Thoracic aorta (tissue), 2 donors: ENCODE data around the gene MGAT1. TPM values are rescaled to one million over a fixed set of nuclear protein-coding genes. Genes with fewer than 3 reads are reported as not detected.
"Not testable (repeated sequence)": the region's sequence is repeated elsewhere in the genome, so short reads cannot be mapped to it uniquely, and the experiment has no call there.

ENCODE experiments used
- ATAC-seq: fragments of 150-250 bp; one replicate; pipeline ENCODE4 v1.8.0; 2017; ENCODE audit warnings: low read depth; ENCODE audit not compliant: insufficient number of reproducible peaks, low FRiP score
- DNase-seq: peaks from one replicate; pipeline ENCODE4 v3.0.0-alpha.2; 2020; ENCODE audit warnings: low spot score
- H3K27ac ChIP-seq, 2 donors: fragments of 200-600 bp; sonication (generic); 1 replicate in 1 of 2; 2 replicates in 1 of 2; pipeline ENCODE4 v1.5.1; 2016; ENCODE audit warnings: mild to moderate bottlenecking in 2 of 2, moderate library complexity in 2 of 2
- H3K27me3 ChIP-seq: fragments of 200-600 bp; sonication (generic); replicated peaks from 2 replicates; pipeline ENCODE4 v1.6.0; 2016; ENCODE audit warnings: mild to moderate bottlenecking; ENCODE audit not compliant: insufficient read depth
- H3K36me3 ChIP-seq: fragments of 200-600 bp; sonication (generic); one replicate; pipeline ENCODE4 v1.5.1; 2016
- H3K4me1 ChIP-seq, 2 donors: fragments of 200-600 bp; sonication (generic); 1 replicate in 1 of 2; 2 replicates in 1 of 2; pipeline versions ENCODE4 v1.5.1 to v1.6.0; 2016; ENCODE audit warnings: low read depth in 2 of 2, mild to moderate bottlenecking in 1 of 2; ENCODE audit not compliant: control insufficient read depth in 1 of 2
- H3K4me3 ChIP-seq: fragments of 200-600 bp; sonication (generic); 2 replicates; pipeline ENCODE4 v1.5.1; 2016; ENCODE audit warnings: mild to moderate bottlenecking
- H3K9me3 ChIP-seq: fragments of 200-600 bp; sonication (generic); 2 replicates; pipeline ENCODE4 v1.5.1; 2016
- CTCF ChIP-seq: fragments of 200-600 bp; sonication (generic); IDR thresholded peaks from one replicate; pipeline ENCODE4 v1.5.1; 2019; ENCODE audit warnings: antibody characterized with exemption
- total RNA-seq, 2 donors: library from RNA; depleted of rRNA; stranded (reverse); fragments of >200 nt; gene quantifications; one replicate each; pipeline versions ENCODE4 v1.1.0 to v1.2.3, GENCODE V29; 2016

MGAT1 gene
- total RNA-seq, 2 donors from 2014 or later: 226 to 244 TPM

- no peak for DNase-seq
- H3K4me1 ChIP-seq: no peaks in the 10 kb centered on the region
- no peak overlapping the region for H3K4me3 ChIP-seq
- no peak overlapping the region for H3K27ac ChIP-seq
- ATAC-seq: no peak
- H3K36me3 ChIP-seq: no peaks in the 10 kb centered on the region
- no peaks in the 10 kb centered on the region for H3K9me3 ChIP-seq
- H3K27me3 ChIP-seq: no peaks in the 10 kb centered on the region
- TF ChIP-seq CTCF: no peak
These were observed 58.4 kb downstream of the MGAT1 start for GRCh38 chr5:180744253-180744652.

GRCh38 chr5:180742727-180743126 lies 59.9 kb downstream of the MGAT1 start:
- Histone ChIP-seq H3K4me3 (no peak overlapping the region), H3K27ac (no peak overlapping the region), H3K36me3 (no peaks in the 10 kb centered on the region), H3K27me3 (no peaks in the 10 kb centered on the region), H3K9me3 (no peaks in the 10 kb centered on the region), H3K4me1 (no peaks in the 10 kb centered on the region)
- no peak for DNase-seq
- no peak for ATAC-seq
- TF ChIP-seq CTCF: no peak

- H3K9me3 ChIP-seq, DNase-seq, H3K4me3 ChIP-seq, H3K27me3 ChIP-seq, ATAC-seq, H3K27ac ChIP-seq, H3K4me1 ChIP-seq, H3K36me3 ChIP-seq: not testable (repeated sequence)
These were observed 61.7 kb downstream of the MGAT1 start for GRCh38 chr5:180740953-180741352.

GRCh38 chr5:180739958-180740357 lies 62.6 kb downstream of the MGAT1 start, which contains the start of gene OR2Y1:
Gene OR2Y1, minus strand, starts transcription at chr5:180740058. Its CDS starts 0 bp downstream, at chr5:180740058.
- no peaks in the 10 kb centered on the region for H3K9me3 ChIP-seq
- no peak within 1 kb of the TSS for H3K27ac ChIP-seq
- no peak within 1 kb of the TSS for H3K4me3 ChIP-seq
- ATAC-seq: no peak
- no peaks in the 10 kb centered on the region for H3K27me3 ChIP-seq
- DNase-seq: no peak
- H3K4me1 ChIP-seq: no peaks in the 10 kb centered on the region
- H3K36me3 ChIP-seq: no peaks in the 10 kb centered on the region
- TF ChIP-seq CTCF: no peak

- DNase-seq: no peak
- ATAC-seq: no peak
- H3K27me3 ChIP-seq: no peaks in the 10 kb centered on the region
- H3K9me3 ChIP-seq: no peaks in the 10 kb centered on the region
- no peak for TF ChIP-seq CTCF
- H3K4me1 ChIP-seq: no peaks in the 10 kb centered on the region
- no peak overlapping the region for H3K4me3 ChIP-seq
- no peaks in the 10 kb centered on the region for H3K36me3 ChIP-seq
- no peak overlapping the region for H3K27ac ChIP-seq
These were observed 63.3 kb downstream of the MGAT1 start for GRCh38 chr5:180739271-180739670.

- Histone ChIP-seq H3K36me3 (no peaks in the 10 kb centered on the region), H3K27me3 (no peaks in the 10 kb centered on the region), H3K4me1 (no peaks in the 10 kb centered on the region), H3K27ac (no peak overlapping the region), H3K9me3 (no peaks in the 10 kb centered on the region), H3K4me3 (no peak overlapping the region)
- no peak for TF ChIP-seq CTCF
- DNase-seq (no peak), ATAC-seq (no peak)
These were observed 66.1 kb downstream of the MGAT1 start for GRCh38 chr5:180736536-180736935.
